ENCODE data around the gene OR2T11.
"Not testable (repeated sequence)": the region's sequence is repeated elsewhere in the genome, so short reads cannot be mapped to it uniquely, and the experiment has no call there.

Gene OR2T11

DNA sequence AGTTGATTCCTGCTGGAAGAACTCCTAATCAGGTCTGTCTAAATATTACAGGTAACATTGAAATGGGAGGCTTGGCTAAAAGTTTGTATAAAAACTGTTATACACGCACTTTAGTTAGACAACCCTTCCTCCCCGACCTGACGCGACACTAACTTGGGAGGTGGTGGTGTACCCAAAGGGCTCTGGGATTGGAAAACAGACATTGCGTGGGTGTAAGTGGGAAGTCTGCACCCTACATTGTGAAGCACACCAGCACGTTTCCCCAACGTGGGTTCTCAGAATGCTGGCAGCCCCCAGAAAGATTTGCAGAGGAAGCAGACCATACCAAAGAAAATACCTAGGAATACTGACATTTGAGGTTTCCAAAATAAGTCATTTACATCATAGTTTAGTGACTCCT, 16.8 kb downstream of the OR2T11 start:
- no peak for DNase-seq

DNA sequence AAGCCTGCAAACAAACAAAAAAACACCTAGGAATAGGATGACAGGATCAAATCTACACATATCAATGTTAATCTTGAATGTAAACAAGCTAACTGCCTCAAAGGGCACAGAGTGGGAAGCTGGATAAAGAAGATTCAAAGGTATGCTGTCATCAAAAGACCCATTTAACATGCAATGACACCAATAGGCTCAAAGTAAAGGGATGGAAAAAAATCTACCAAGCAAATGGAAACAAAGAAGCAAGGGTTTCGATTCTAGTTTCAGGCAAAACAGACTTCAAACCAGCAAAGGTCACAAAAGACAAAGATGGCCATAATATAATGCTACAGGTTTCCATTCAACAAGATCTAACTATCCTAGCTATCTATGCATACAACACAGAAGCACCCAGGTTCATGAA, 21.1 kb downstream of the OR2T11 start:
- DNase-seq = no peak

DNA sequence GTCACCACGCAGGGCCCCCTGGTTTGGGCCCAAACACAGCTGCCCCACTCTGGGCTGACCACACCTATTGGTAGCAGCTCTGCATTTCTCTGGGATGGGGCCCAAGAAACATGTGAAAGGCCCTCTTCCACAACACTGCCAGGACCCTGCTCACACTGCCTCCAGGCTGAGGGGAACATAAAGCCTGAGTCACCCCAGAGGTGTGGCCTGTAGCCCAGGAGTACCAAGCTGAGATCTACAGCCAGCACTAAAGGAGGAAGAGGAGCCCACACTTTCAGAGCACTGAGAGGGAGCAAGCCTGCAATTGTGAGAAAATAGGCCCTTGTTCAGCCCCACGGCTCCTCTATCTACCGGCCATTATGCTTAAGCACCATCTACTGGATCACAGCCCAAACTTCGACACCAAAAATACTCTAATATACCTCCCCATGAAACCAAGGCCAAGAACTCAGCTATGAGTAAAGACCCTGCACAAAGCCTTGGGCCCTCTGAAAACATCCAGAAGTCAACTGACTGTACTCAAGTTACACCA, 22.9 kb downstream of the OR2T11 start:
- no peak for DNase-seq

DNA sequence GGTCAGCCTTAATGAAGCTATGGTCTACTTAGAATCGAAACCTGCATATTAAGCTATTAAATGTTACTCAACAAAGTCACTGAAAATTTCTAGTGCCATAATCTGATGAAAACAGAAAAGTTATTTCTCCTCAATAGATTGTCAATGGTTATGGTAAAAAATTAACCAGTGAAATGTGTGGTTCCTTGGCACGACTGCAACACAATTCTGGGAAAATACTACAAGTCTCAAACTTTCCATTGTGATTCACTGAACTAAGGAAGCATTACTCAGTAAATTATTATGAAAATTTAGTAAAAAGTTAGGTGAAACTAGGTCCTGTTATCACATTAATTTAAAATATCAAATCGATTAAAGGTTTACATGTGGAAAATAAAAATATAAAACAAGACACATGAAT, 24.6 kb downstream of the OR2T11 start:
- DNase-seq = no peak

DNA sequence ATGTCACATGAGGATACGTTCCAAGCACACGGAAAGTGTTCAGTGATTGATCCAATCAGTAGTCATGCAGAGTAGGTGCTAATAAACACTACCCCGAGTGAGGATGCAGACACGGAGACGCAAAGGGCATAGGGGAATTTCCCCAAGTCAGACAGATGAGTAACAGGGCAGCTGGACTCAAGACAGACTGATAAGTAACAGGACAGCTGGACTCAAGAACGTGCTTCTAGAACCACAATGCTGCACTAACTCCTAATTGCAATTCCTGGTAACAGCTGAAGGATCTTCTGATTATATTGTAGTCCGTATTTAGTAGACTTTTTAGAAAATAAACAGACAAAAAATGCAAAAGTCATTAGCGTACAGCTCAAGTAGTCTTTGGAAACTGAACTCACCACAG, 35.5 kb downstream of the OR2T11 start:
- no peak for DNase-seq

DNA sequence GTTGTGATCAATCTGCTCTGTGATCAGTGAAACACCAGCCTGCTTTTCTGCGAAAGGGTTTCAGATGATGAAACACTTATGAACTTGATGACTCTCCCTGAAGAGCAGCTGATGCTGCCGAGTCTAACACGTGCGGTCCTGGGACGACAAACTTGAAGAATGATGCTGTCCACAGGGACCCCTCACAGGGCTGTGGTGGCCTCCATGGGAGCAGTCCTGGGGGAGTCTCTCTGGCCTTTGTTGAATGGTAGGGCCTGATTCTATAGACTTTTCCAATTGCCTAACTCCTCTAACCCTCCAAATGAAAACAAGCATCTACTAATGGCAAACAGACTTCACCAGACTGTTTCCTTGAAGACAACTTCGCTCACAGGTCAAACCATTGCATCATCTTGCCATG, 37.3 kb downstream of the OR2T11 start, which contains the start of gene OR2T10:
Gene OR2T10, minus strand, starts transcription at position 112 of the 400 bp plus-strand sequence. CDS start 3,932 bp downstream, outside the sequence.
- no peak for DNase-seq

DNA sequence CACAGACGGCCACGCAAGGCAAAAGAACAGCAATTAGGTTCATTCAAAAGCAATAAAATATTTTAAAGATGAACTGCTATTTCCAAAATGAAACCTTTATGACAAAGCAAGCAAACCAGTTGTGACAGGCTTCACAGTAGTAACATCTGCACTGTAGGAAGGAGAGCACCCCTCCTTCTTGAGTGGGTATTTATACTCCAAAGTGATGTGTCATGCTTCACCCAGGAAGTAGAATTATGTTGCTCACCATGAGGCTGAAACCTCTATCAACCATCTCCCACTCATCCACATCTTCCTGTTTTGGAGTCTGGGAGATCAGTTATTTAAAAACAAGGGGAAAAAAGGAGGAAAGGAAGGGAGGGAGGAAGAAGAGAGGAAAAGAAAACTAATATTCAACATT, 38.3 kb downstream of the OR2T11 start:
- DNase-seq = no peak

DNA sequence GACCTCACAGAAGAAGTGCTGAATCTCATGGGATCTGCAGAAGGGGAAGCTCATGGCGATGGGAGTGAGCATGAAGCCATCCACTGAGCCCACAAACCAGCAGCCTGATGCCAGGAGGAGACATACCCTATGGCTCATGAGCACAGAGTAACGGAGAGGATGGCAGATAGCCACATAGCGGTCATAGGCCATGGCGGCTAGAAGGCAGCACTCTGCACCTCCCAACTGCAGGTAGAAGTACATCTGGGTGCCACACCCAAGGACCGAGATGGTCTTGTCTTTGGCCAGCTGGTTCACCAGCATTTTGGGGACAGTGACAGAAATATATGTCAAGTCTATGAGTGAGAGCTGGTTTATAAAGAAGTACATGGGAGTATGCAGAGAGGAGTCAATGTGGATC, 41.7 kb downstream of the OR2T11 start:
- DNase-seq = no peak

DNA sequence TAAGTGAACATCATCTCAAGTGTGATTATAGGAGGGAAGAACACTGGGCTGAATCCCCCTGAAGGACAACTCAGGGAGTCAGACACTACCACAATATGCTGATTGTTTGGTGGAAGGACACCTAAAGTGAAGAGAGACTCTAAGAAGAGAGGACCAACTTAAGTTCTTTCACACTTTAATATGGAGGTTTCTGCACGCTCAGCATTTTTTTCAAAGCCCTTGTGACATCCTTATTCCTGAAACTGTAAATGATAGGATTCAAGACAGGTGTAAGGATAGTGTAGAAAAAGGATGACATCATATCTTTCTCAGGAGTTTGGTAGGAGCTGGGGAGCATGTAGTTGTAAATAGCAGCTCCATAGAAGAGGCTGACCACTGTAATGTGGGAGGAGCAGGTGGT, 42.2 kb downstream of the OR2T11 start:
- DNase-seq = no peak

DNA sequence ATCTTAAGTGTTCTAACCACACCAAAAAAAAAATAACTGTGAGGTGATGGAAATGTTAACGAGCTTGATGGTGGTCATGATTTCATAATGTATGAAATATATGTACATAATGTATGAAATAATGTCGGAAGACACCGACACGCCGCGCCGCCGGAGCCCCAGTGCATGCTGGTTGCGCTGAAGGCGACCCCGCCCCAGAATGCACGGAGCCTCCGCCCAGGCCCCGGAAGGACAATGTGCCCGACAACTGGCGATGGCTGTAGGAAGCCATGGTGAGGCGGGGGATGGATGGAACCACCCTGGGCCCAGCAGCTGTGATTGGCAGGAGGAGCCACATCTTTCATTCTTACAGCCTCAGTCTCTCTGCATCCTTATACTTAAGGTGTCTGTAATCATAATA, 44.8 kb downstream of the OR2T11 start:
- no peak for DNase-seq

DNA sequence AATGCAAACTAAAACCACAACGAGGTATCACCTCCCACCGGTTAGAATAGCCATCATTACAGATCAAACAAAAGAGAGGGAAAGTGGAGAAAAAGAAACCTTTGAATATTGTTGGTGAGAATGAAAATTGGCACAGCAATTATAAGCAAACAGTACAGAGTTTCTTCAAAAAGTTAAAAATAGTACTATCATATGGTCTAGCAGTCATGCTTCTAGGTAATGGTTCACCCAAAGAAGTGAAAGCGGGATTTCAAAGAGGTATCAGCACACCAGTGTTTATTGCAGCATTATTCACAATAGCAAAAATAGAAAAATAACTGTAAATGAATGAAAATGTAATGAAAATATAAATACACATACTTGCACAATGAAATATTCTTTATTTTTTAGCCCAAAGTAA, 45.6 kb downstream of the OR2T11 start:
- no peak for DNase-seq

DNA sequence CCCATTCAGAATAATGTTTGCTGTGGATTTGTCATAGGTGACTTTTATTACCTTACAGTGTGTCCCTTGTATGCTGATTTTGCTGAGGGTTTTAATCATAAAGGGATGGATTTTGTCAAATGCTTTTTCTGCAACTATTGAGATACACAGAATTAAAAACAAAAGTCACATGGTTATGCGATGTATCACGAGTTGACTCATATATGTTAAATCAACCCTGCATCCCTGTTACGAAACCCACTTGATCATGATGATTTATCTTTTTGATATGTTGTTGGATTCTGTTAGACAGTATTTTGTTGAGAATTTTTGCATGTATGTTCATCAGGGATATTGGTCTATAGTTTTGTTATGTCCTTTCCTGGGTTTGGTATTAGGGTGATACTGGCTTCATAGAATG, 49.6 kb downstream of the OR2T11 start:
- DNase-seq = no peak

DNA sequence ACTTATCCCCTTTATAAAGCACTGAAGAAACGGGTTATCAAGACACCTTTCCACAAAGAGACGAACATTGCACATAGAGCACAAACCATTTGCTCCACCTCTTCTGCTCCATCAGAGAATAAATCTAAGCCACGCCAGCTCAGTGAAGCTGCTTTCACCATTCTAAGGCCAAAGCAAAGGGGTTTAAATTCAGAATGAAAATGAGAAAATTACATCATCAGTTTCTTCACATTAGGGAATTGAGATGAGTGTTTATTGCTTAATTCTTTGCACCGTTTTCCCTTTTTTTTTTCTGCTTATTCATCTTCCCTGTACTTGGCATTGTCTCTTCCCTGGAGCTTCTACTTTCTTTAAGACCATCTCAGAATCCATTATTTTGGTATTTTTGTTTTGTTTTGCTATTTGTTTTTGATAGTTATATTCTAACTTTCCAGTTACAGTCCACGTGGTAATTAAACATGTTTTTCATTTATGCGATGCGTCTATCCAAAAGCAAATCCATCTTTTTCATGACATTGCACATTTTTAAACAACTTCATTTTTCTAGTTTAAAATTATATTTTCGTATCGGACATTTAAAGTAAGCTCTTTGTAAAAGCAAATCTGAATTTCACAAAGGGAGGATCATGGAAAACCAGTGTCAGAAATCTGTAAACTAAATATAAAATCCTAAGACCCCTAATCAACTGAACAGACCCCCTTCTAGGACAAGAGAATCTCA, 58.5 kb downstream of the OR2T11 start:
- DNase-seq = no peak

DNA sequence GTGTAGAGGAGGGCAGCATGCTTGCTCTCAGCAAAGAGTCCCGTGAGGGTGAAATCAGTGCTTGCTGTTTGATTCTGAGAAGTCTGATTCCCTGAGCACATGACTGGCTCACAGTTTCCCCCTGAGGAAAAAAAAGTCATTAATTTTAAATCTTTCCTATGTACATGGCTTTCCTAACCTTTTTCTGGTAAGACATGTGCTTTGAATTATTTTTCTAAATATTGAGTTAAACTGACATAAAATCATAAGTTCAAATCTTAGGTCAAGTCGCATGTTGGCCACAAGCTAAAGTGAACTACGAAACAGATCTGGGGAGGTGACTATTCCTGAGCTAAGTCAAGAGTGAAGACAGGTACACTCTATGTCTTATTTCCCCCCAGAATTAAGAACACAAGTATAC, 60.2 kb downstream of the OR2T11 start, which contains the start of gene OR2T34:
Gene OR2T34, minus strand, starts transcription at position 101 of the 400 bp plus-strand sequence. Its CDS starts 0 bp downstream, at position 101.
- not testable (repeated sequence) for DNase-seq

DNA sequence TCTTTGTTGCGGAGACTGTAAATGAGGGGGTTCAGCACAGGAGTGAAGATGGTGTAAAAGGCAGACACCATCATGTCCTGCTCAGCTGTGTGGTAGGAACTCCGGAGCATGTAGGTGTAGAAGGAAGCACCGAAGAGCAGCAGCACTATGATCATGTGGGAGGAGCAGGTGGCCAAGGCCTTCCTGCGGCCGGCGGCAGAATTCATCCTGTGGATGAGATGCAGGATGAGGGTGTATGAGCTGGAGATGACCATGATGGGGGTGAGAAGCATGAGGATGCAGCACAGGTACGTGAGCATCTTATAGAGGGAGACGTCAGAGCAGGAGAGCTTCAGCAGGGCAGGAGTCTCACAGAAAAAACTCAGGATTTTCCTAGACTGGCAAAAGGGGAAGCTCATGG, 61.0 kb downstream of the OR2T11 start:
- DNase-seq = not testable (repeated sequence)
